A549 (cell line): Measurements from ENCODE around the gene ELMOD1.

Experiments used
- CHD2 ChIP-seq: fragments of 150-350 bp; IDR thresholded peaks from 2 replicates; pipeline ENCODE4 v1.6.1; 2014; ENCODE audit warnings: low read length; ENCODE audit not compliant: partially characterized antibody
- TF ChIP-seq, protein P1 (sequence below): fragments of >200 bp; sonication (Bioruptor Twin); formaldehyde crosslinking; IDR thresholded peaks from 3 replicates; pipeline ENCODE4 v1.5.1; 2016

DNA sequence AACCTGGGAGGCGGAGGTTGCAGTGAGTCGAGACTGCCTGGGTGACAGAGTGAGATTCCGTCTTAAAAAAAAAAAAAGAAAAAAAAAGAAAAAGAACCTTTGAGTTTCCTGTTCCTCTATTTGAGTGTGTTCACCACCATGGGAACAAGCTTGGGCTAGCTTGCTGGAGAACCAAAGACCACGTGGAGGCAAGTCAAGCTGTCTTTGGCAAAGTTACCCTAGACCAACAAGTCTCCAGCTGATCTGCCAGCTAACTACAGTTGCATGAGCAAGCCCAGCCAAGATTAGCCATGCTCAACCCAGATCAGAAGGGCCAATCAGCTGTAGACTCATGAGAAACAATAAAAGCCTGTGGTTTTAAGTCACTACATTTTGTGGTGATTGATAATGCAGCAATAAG, 91.2 kb downstream of the ELMOD1 start:
- TF ChIP-seq, protein P1, sequence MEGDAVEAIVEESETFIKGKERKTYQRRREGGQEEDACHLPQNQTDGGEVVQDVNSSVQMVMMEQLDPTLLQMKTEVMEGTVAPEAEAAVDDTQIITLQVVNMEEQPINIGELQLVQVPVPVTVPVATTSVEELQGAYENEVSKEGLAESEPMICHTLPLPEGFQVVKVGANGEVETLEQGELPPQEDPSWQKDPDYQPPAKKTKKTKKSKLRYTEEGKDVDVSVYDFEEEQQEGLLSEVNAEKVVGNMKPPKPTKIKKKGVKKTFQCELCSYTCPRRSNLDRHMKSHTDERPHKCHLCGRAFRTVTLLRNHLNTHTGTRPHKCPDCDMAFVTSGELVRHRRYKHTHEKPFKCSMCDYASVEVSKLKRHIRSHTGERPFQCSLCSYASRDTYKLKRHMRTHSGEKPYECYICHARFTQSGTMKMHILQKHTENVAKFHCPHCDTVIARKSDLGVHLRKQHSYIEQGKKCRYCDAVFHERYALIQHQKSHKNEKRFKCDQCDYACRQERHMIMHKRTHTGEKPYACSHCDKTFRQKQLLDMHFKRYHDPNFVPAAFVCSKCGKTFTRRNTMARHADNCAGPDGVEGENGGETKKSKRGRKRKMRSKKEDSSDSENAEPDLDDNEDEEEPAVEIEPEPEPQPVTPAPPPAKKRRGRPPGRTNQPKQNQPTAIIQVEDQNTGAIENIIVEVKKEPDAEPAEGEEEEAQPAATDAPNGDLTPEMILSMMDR = no peak
- no peak for TF ChIP-seq CHD2
